ENCODE results near the gene CH25H.
"Not testable (repeated sequence)": the region's sequence is repeated elsewhere in the genome, so short reads cannot be mapped to it uniquely, and the experiment has no call there.

Gene CH25H

GRCh38 chr10:89189211-89189734, 17.8 kb downstream of the CH25H start:
- DNase-seq = no peak

- DNase-seq = no peak
These were observed 21.5 kb downstream of the CH25H start for GRCh38 chr10:89185658-89186057.

- DNase-seq = no peak
These were observed 22.5 kb downstream of the CH25H start for GRCh38 chr10:89184638-89185037.

- no peak for DNase-seq
These were observed 23.5 kb downstream of the CH25H start for GRCh38 chr10:89183571-89183970.

GRCh38 chr10:89182894-89183293, 24.2 kb downstream of the CH25H start:
- no peak for DNase-seq

- no peak for DNase-seq
These were observed 31.3 kb downstream of the CH25H start for GRCh38 chr10:89175816-89176215.

- DNase-seq = no peak
These were observed 34.0 kb downstream of the CH25H start for GRCh38 chr10:89173075-89173474.

- DNase-seq = no peak
These were observed 35.1 kb downstream of the CH25H start for GRCh38 chr10:89171996-89172395.

- no peak for DNase-seq
These were observed 35.7 kb downstream of the CH25H start for GRCh38 chr10:89171263-89171872.

GRCh38 chr10:89168354-89168900, 38.7 kb downstream of the CH25H start:
- not testable (repeated sequence) for DNase-seq

- DNase-seq = no peak
These were observed 39.2 kb downstream of the CH25H start for GRCh38 chr10:89167915-89168314.

- no peak for DNase-seq
These were observed 41.2 kb downstream of the CH25H start for GRCh38 chr10:89165923-89166322.

GRCh38 chr10:89164920-89165319, 42.2 kb downstream of the CH25H start:
- DNase-seq = no peak

- DNase-seq = no peak
These were observed 43.0 kb downstream of the CH25H start for GRCh38 chr10:89164080-89164479.

GRCh38 chr10:89163265-89163995, 43.7 kb downstream of the CH25H start:
- no peak for DNase-seq

GRCh38 chr10:89162596-89162995, 44.5 kb downstream of the CH25H start:
- no peak for DNase-seq

- no peak for DNase-seq
These were observed 46.8 kb downstream of the CH25H start for GRCh38 chr10:89160339-89160738.

GRCh38 chr10:89159761-89160160, 47.4 kb downstream of the CH25H start:
- no peak for DNase-seq

GRCh38 chr10:89159316-89159715, 47.8 kb downstream of the CH25H start:
- no peak for DNase-seq

GRCh38 chr10:89158446-89158845, 48.7 kb downstream of the CH25H start:
- no peak for DNase-seq

- no peak for DNase-seq
These were observed 50.8 kb downstream of the CH25H start for GRCh38 chr10:89156161-89156835.
